HG03457 (cell line): ENCODE results near the gene AATK.
"Not testable (repeated sequence)": the region's sequence is repeated elsewhere in the genome, so short reads cannot be mapped to it uniquely, and the experiment has no call there.

ENCODE experiments used
- ATAC-seq: cut with Tn5 transposase; IDR thresholded peaks from one replicate; pipeline ENCODE4 v1.9.1; 2021; ENCODE audit warnings: moderate number of reproducible peaks; ENCODE audit not compliant: unreplicated experiment

The AATK gene

GRCh38 chr17:81148571-81148970 is 17.4 kb downstream of the AATK start:
- ATAC-seq, result no peak

- no peak for ATAC-seq
Observed at GRCh38 chr17:81147701-81148100, 18.3 kb downstream of the AATK start.

- not testable (repeated sequence) for ATAC-seq
Observed at GRCh38 chr17:81146208-81146607, 19.8 kb downstream of the AATK start.

GRCh38 chr17:81144423-81144781 is 21.6 kb downstream of the AATK start:
- no peak for ATAC-seq

GRCh38 chr17:81143717-81144422 is 22.2 kb downstream of the AATK start:
- ATAC-seq, result no peak

GRCh38 chr17:81143200-81143527 is 22.9 kb downstream of the AATK start:
- no peak for ATAC-seq

GRCh38 chr17:81142301-81143199 is 23.5 kb downstream of the AATK start:
- ATAC-seq, result no peak

- no peak for ATAC-seq
Observed at GRCh38 chr17:81140695-81141094, 25.3 kb downstream of the AATK start.

- no peak for ATAC-seq
Observed at GRCh38 chr17:81140018-81140417, 26.0 kb downstream of the AATK start.

- no peak for ATAC-seq
Observed at GRCh38 chr17:81139428-81139827, 26.6 kb downstream of the AATK start.

- ATAC-seq, result no peak
Observed at GRCh38 chr17:81138500-81138899, 27.5 kb downstream of the AATK start.

- ATAC-seq, result no peak
Observed at GRCh38 chr17:81138083-81138482, 27.9 kb downstream of the AATK start.

GRCh38 chr17:81137248-81137647 is 28.8 kb downstream of the AATK start:
- no peak for ATAC-seq

- ATAC-seq, result no peak
Observed at GRCh38 chr17:81136366-81136765, 29.7 kb downstream of the AATK start.

- ATAC-seq, result no peak
Observed at GRCh38 chr17:81135505-81136278, 30.3 kb downstream of the AATK start.

GRCh38 chr17:81134064-81134781 is 31.8 kb downstream of the AATK start:
- no peak for ATAC-seq

GRCh38 chr17:81132770-81133723 is 33.0 kb downstream of the AATK start:
- ATAC-seq, result no peak

- ATAC-seq, result no peak
Observed at GRCh38 chr17:81132197-81132540, 33.9 kb downstream of the AATK start.

GRCh38 chr17:81131486-81132196 is 34.4 kb downstream of the AATK start:
- no peak for ATAC-seq
